ENCODE results near the gene NCOA3.

- no peak for TF ChIP-seq RAD21 (IDR thresholded peaks at IDR 0.05; ENCODE audit: low read depth)
- no peak for TF ChIP-seq MAX (IDR thresholded peaks at IDR 0.05)
- TF ChIP-seq CTCF (IDR thresholded peaks at IDR 0.05 in 2 of 3, conservative IDR thresholded peaks at IDR 0.05 in 1 of 3; ENCODE audit: borderline replicate concordance in 1 of 3, insufficient read depth in 1 of 3, low read depth in 2 of 3, low read length in 2 of 3), result no peak
Measured at GRCh38 chr20:47508278-47508677, 6.6 kb downstream of the NCOA3 start.

All from HCT116 (cell line).